ENCODE results near the gene ARIH1.
A peak's percentile ranks its signal among the peaks of the same experiment; 100 is the strongest.

ARIH1 gene

GRCh38 chr15:72515591-72516389, 41.7 kb downstream of the ARIH1 start:
- no peak for DNase-seq (ENCODE audit: low read depth)
- no peak for TF ChIP-seq CTCF (IDR thresholded peaks at IDR 0.05; ENCODE audit: low read depth, low read length, missing control alignments)
- H3K4me3 ChIP-seq (ENCODE audit: low read depth, low read length): no peak overlapping the region

- no peak overlapping the region for H3K4me3 ChIP-seq (ENCODE audit: low read depth, low read length)
- DNase-seq (ENCODE audit: low read depth): peak; percentile 0
- TF ChIP-seq CTCF (IDR thresholded peaks at IDR 0.05; ENCODE audit: low read depth, low read length, missing control alignments): no peak
Measured at GRCh38 chr15:72516777-72517176, 42.6 kb downstream of the ARIH1 start.

GRCh38 chr15:72521682-72522081, 47.6 kb downstream of the ARIH1 start:
- TF ChIP-seq CTCF (IDR thresholded peaks at IDR 0.05; ENCODE audit: low read depth, low read length, missing control alignments): no peak
- DNase-seq (ENCODE audit: low read depth): no peak
- H3K4me3 ChIP-seq (ENCODE audit: low read depth, low read length): no peak overlapping the region

GRCh38 chr15:72532991-72533601, 59.0 kb downstream of the ARIH1 start:
- H3K4me3 ChIP-seq (ENCODE audit: low read depth, low read length): no peak overlapping the region
- DNase-seq (ENCODE audit: low read depth): no peak
- TF ChIP-seq CTCF (IDR thresholded peaks at IDR 0.05; ENCODE audit: low read depth, low read length, missing control alignments): peak; percentile 35

GRCh38 chr15:72534523-72534922, 60.4 kb downstream of the ARIH1 start:
- no peak overlapping the region for H3K4me3 ChIP-seq (ENCODE audit: low read depth, low read length)
- no peak for TF ChIP-seq CTCF (IDR thresholded peaks at IDR 0.05; ENCODE audit: low read depth, low read length, missing control alignments)
- DNase-seq (ENCODE audit: low read depth): no peak

GRCh38 chr15:72535911-72536310, 61.8 kb downstream of the ARIH1 start:
- no peak for TF ChIP-seq CTCF (IDR thresholded peaks at IDR 0.05; ENCODE audit: low read depth, low read length, missing control alignments)
- H3K4me3 ChIP-seq (ENCODE audit: low read depth, low read length): no peak overlapping the region

More at GRCh38 chr15:72535911-72536310, 61.8 kb downstream of the ARIH1 start:
- no peak for DNase-seq (ENCODE audit: low read depth)
